H9 (cell line): ENCODE measurements around the gene BRF1. TPM values are rescaled to one million over a fixed set of nuclear protein-coding genes. Genes with fewer than 3 reads are reported as not detected.

Source experiments
- DNase-seq: peaks from one replicate; pipeline ENCODE4 v3.0.0-alpha.2; 2017
- H2AFZ ChIP-seq: one replicate; pipeline ENCODE4 v1.6.1; 2013; ENCODE audit warnings: mild to moderate bottlenecking, low read length, control low read depth, moderate library complexity
- H2AK5ac ChIP-seq: 2 replicates; pipeline ENCODE4 v1.6.1; 2013; ENCODE audit warnings: low read length, control low read depth, mixed read lengths; ENCODE audit not compliant: insufficient read length
- H2BK120ac ChIP-seq: one replicate; pipeline ENCODE4 v1.6.1; 2013; ENCODE audit warnings: low read depth, mild to moderate bottlenecking, low read length, control low read depth, inconsistent platforms; ENCODE audit not compliant: poor library complexity, severe bottlenecking
- H2BK12ac ChIP-seq: 2 replicates; pipeline ENCODE4 v1.6.1; 2013; ENCODE audit warnings: low read length, control low read depth, mixed read lengths, low read depth; ENCODE audit not compliant: insufficient read length
- H2BK15ac ChIP-seq: 2 replicates; pipeline ENCODE4 v1.6.1; 2013; ENCODE audit warnings: low read depth, low read length, control low read depth
- H2BK20ac ChIP-seq: one replicate; pipeline ENCODE4 v1.6.1; 2013; ENCODE audit warnings: low read depth, mild to moderate bottlenecking, low read length, control low read depth, inconsistent platforms; ENCODE audit not compliant: poor library complexity, severe bottlenecking
- H2BK5ac ChIP-seq: 2 replicates; pipeline ENCODE4 v1.6.1; 2013; ENCODE audit warnings: low read length, control low read depth, mixed read lengths; ENCODE audit not compliant: insufficient read length
- H3K14ac ChIP-seq: 2 replicates; pipeline ENCODE4 v1.6.1; 2013; ENCODE audit warnings: low read length, control low read depth; ENCODE audit not compliant: insufficient read depth
- H3K18ac ChIP-seq: 2 replicates; pipeline ENCODE4 v1.6.1; 2013; ENCODE audit warnings: low read depth, mild to moderate bottlenecking, mixed read lengths, low read length, control low read depth; ENCODE audit not compliant: insufficient read length
- H3K23ac ChIP-seq: 2 replicates; pipeline ENCODE4 v1.6.1; 2013; ENCODE audit warnings: low read length, control low read depth, mixed read lengths, low read depth; ENCODE audit not compliant: insufficient read length
- H3K23me2 ChIP-seq: 2 replicates; pipeline ENCODE4 v1.6.1; 2013; ENCODE audit warnings: low read depth, mild to moderate bottlenecking, mixed read lengths, low read length, control low read depth; ENCODE audit not compliant: insufficient read length, poor library complexity, severe bottlenecking
- H3K27ac ChIP-seq: 2 replicates; pipeline ENCODE4 v1.5.1; 2013; ENCODE audit warnings: low read length, control low read depth, mixed read lengths, low read depth; ENCODE audit not compliant: insufficient read length
- H3K27me3 ChIP-seq: 2 replicates; pipeline ENCODE4 v1.6.1; 2013; ENCODE audit warnings: low read length, control low read depth, inconsistent platforms; ENCODE audit not compliant: insufficient read depth
- H3K4ac ChIP-seq: 2 replicates; pipeline ENCODE4 v1.6.1; 2013; ENCODE audit warnings: low read depth, mild to moderate bottlenecking, control low read depth, inconsistent platforms, low read length, moderate library complexity
- H3K4me1 ChIP-seq: 2 replicates; pipeline ENCODE4 v1.6.1; 2013; ENCODE audit warnings: low read length, control low read depth, inconsistent platforms; ENCODE audit not compliant: insufficient read depth
- H3K4me2 ChIP-seq: 2 replicates; pipeline ENCODE4 v1.6.1; 2013; ENCODE audit warnings: low read length, control low read depth, mixed read lengths; ENCODE audit not compliant: insufficient read length, insufficient read depth
- H3K56ac ChIP-seq: 2 replicates; pipeline ENCODE4 v1.6.1; 2013; ENCODE audit warnings: low read depth, mild to moderate bottlenecking, mixed read lengths, low read length, control low read depth; ENCODE audit not compliant: insufficient read length
- H3K79me1 ChIP-seq: 2 replicates; pipeline ENCODE4 v1.6.1; 2013; ENCODE audit warnings: low read depth, mild to moderate bottlenecking, moderate library complexity, low read length, control low read depth, inconsistent platforms; ENCODE audit not compliant: insufficient read depth, poor library complexity, severe bottlenecking
- H3K79me2 ChIP-seq: 2 replicates; pipeline ENCODE4 v1.6.1; 2013; ENCODE audit warnings: low read length, control low read depth, inconsistent platforms; ENCODE audit not compliant: insufficient read depth
- H3K9ac ChIP-seq: 2 replicates; pipeline ENCODE4 v1.6.1; 2013; ENCODE audit warnings: low read length, control low read depth, mixed read lengths; ENCODE audit not compliant: insufficient read length; ENCODE audit errors: extremely low read depth
- H3K9me3 ChIP-seq: one replicate; pipeline ENCODE4 v1.6.1; 2013; ENCODE audit warnings: low read depth, low read length, inconsistent platforms; ENCODE audit not compliant: control insufficient read depth
- H3T11ph ChIP-seq: one replicate; pipeline ENCODE4 v1.6.1; 2013; ENCODE audit warnings: mild to moderate bottlenecking, low read length, control low read depth, inconsistent platforms
- H4K20me1 ChIP-seq: one replicate; pipeline ENCODE4 v1.6.1; 2013; ENCODE audit not compliant: control insufficient read depth, insufficient read length, insufficient read depth
- H4K5ac ChIP-seq: 2 replicates; pipeline ENCODE4 v1.6.1; 2013; ENCODE audit warnings: low read depth, mild to moderate bottlenecking, mixed read lengths, low read length, control low read depth; ENCODE audit not compliant: insufficient read length
- H4K8ac ChIP-seq: replicated peaks from 2 replicates; pipeline ENCODE4 v1.6.1; 2013; ENCODE audit warnings: low read length, control low read depth, mixed read lengths, low read depth; ENCODE audit not compliant: insufficient read length
- H4K91ac ChIP-seq: 2 replicates; pipeline ENCODE4 v1.6.1; 2013; ENCODE audit warnings: low read depth, mild to moderate bottlenecking, moderate library complexity, mixed read lengths, low read length, control low read depth; ENCODE audit not compliant: insufficient read length
- H3K27ac Mint-ChIP-seq, 3 experiments: 2 replicates in 2 of 3; 3 replicates in 1 of 3; pipeline ENCODE4 v1.8.0; 2020 to 2021; ENCODE audit warnings: mixed read lengths in 3 of 3, mild to moderate bottlenecking in 1 of 3, moderate library complexity in 1 of 3
- H3K27me3 Mint-ChIP-seq: 2 replicates; pipeline ENCODE4 v1.8.0; 2021; ENCODE audit warnings: low read depth, mild to moderate bottlenecking, moderate library complexity, mixed read lengths
- H3K36me3 Mint-ChIP-seq, 3 experiments: 2 replicates in 2 of 3; 3 replicates in 1 of 3; pipeline ENCODE4 v1.8.0; 2020 to 2021; ENCODE audit warnings: low read depth in 3 of 3, mixed read lengths in 3 of 3; ENCODE audit not compliant: insufficient read depth in 1 of 3
- H3K4me1 Mint-ChIP-seq, 2 experiments: 2 replicates each; pipeline ENCODE4 v1.8.0; 2020; ENCODE audit warnings: mixed read lengths in 2 of 2
- H3K4me3 Mint-ChIP-seq, 2 experiments: 2 replicates in 1 of 2; 3 replicates in 1 of 2; pipeline ENCODE4 v1.8.0; 2020 to 2021; ENCODE audit warnings: mild to moderate bottlenecking in 2 of 2, mixed read lengths in 2 of 2, moderate library complexity in 1 of 2
- H3K9me3 Mint-ChIP-seq, 2 experiments: 2 replicates in 1 of 2; 3 replicates in 1 of 2; pipeline ENCODE4 v1.8.0; 2020; ENCODE audit warnings: mild to moderate bottlenecking in 2 of 2, mixed read lengths in 2 of 2, moderate library complexity in 1 of 2
- WGBS: extraction: QIAGEN DNeasy Blood & Tissue Kit; methylation state at CpG from one replicate; pipeline ENCODE4 v1.1.7; 2013; ENCODE audit warnings: missing lambda C conversion rate, low lambda C conversion rate, mixed read lengths; ENCODE audit not compliant: insufficient read length; ENCODE audit errors: extremely low coverage; 5-methylcytosine and 5-hydroxymethylcytosine counted together
- total RNA-seq: library from RNA; stranded (reverse); gene quantifications from 2 replicates; pipeline ENCODE4 v1.2.1, GENCODE V29; 2021
- TF ChIP-seq, protein P1 (sequence below): fragments of 200-600 bp; sonication (generic); conservative IDR thresholded peaks from 3 replicates; pipeline ENCODE4 v1.8.0; 2021; ENCODE audit warnings: antibody characterized with exemption, mild to moderate bottlenecking

BRF1 gene
- total RNA-seq, 1 experiment from 2014 or later: 28.3 TPM

DNA sequence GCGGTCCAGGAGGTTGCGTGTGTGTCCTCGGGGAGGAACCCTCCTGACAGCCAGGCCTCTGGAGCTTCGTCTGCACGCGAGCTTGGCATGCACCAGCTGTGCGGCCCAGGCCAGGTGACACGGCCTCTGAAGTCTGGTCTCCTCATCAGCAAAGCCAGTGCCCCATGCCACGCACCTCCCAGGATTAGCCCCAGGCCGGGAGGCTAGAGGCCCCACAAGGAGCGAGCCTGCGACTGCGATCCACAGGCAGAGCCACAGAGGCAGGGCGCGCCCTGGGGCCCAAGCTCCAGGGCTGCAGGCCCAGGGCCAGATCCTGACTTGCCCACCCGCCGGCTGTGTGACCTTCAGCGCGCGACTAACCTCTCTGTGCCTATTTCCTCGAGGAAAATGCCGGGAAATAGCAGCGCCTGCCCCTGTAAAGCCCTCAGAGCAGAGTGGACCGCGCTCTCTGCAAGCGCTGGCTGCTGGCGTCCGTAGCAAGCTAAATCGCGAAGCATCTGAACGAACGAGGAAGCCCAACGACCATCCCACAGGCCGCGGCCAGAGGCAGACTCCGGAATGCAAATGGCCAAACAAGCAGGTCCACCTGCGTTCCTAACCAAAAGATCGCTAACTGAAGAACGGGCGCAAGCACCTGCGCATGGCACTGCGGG, 53.0 kb downstream of the BRF1 start:
- no peaks in the 10 kb centered on the region for H3K27me3 ChIP-seq
- WGBS: no CpG with 5 or more reads among the region's 42 CpGs
- peaks cover 5% of the 10 kb centered on the region for H3K23me2 ChIP-seq
- peaks cover 6% of the 10 kb centered on the region for H3K27me3 Mint-ChIP-seq
- H3K27ac Mint-ChIP-seq: no peak overlapping the region
- peaks cover 4 to 42% (median 18%) of the 10 kb centered on the region in 3 experiments; a peak in 6 of 7 replicates for H3K36me3 Mint-ChIP-seq
- H3K27ac ChIP-seq: no peak overlapping the region
- no peak overlapping the region for H4K8ac ChIP-seq
- no peak overlapping the region for H2AFZ ChIP-seq
- H2BK120ac ChIP-seq: no peak overlapping the region
- H4K91ac ChIP-seq: no peak overlapping the region
- no peak overlapping the region for H2AK5ac ChIP-seq
- no peak overlapping the region for H3T11ph ChIP-seq
- no peak overlapping the region for H3K18ac ChIP-seq
- no peak overlapping the region for H2BK15ac ChIP-seq
- H3K4me1 ChIP-seq: no peaks in the 10 kb centered on the region
- peak overlapping the region; percentile 50 for H3K4me2 ChIP-seq
- H4K20me1 ChIP-seq: no peaks in the 10 kb centered on the region
- DNase-seq: no peak
- H3K9me3 ChIP-seq: no peaks in the 10 kb centered on the region
- TF ChIP-seq, protein P1, sequence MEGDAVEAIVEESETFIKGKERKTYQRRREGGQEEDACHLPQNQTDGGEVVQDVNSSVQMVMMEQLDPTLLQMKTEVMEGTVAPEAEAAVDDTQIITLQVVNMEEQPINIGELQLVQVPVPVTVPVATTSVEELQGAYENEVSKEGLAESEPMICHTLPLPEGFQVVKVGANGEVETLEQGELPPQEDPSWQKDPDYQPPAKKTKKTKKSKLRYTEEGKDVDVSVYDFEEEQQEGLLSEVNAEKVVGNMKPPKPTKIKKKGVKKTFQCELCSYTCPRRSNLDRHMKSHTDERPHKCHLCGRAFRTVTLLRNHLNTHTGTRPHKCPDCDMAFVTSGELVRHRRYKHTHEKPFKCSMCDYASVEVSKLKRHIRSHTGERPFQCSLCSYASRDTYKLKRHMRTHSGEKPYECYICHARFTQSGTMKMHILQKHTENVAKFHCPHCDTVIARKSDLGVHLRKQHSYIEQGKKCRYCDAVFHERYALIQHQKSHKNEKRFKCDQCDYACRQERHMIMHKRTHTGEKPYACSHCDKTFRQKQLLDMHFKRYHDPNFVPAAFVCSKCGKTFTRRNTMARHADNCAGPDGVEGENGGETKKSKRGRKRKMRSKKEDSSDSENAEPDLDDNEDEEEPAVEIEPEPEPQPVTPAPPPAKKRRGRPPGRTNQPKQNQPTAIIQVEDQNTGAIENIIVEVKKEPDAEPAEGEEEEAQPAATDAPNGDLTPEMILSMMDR: no peak
- H3K79me2 ChIP-seq: no peaks in the 10 kb centered on the region
- H2BK5ac ChIP-seq: no peak overlapping the region
- no peak overlapping the region for H2BK12ac ChIP-seq
- H3K4me3 Mint-ChIP-seq: peak overlapping the region; percentile 68 to 84
- H3K23ac ChIP-seq: no peak overlapping the region
- no peak overlapping the region for H4K5ac ChIP-seq
- H3K56ac ChIP-seq: no peak overlapping the region
- H3K4ac ChIP-seq: no peak overlapping the region
- H3K9ac ChIP-seq: no peak overlapping the region
- H3K9me3 Mint-ChIP-seq: no peaks in the 10 kb centered on the region
- H3K14ac ChIP-seq: no peak overlapping the region
- H2BK20ac ChIP-seq: no peak overlapping the region
- H3K79me1 ChIP-seq: no peaks in the 10 kb centered on the region
- peaks cover 3 to 6% of the 10 kb centered on the region in 2 experiments; a peak in 3 of 4 replicates for H3K4me1 Mint-ChIP-seq
